ENCODE measurements around the gene ABCC4.

ABCC4 gene

DNA sequence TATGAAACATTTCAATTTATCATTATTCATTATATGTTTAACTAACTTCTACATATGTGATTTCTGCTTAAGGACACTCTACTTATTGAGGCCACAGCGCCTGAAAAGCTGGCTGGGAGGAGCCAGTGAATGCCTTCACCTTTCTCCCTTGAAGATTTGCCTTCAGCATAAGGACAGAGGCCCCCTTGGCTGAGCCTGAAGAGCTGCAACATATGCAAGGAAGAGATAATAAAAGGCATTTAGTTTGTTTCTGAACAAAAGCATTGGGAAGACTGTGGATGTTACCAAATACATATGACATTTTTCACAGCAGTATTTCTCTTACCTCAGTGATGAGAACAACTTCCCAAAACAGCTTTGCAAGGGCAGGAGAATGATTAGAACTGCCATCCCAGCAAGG, 92.1 kb downstream of the ABCC4 start:
- no peak for TF ChIP-seq ZNF549 (tag by site-specific recombination; IDR thresholded peaks at IDR 0.05)
- TF ChIP-seq ZNF645 (tag by site-specific recombination; IDR thresholded peaks at IDR 0.05): no peak
- no peak for TF ChIP-seq ZNF473 (tag by site-specific recombination; IDR thresholded peaks at IDR 0.05)
- TF ChIP-seq ZNF138 (tag by site-specific recombination; IDR thresholded peaks at IDR 0.05; ENCODE audit: borderline replicate concordance): no peak
- no peak for TF ChIP-seq ZSCAN16 (tag by site-specific recombination; IDR thresholded peaks at IDR 0.05)
- TF ChIP-seq ZNF223 (tag by site-specific recombination; IDR thresholded peaks at IDR 0.05): no peak
- TF ChIP-seq ZNF350 (tag by site-specific recombination; IDR thresholded peaks at IDR 0.05): no peak
- no peak for TF ChIP-seq YY2 (tag by site-specific recombination; IDR thresholded peaks at IDR 0.05)
- no peak for TF ChIP-seq ZNF37A (tag by site-specific recombination; IDR thresholded peaks at IDR 0.05)
- TF ChIP-seq ZNF76 (tag by site-specific recombination; IDR thresholded peaks at IDR 0.05; ENCODE audit: borderline replicate concordance, low read depth): no peak
- TF ChIP-seq ZNF146 (tag by site-specific recombination; IDR thresholded peaks at IDR 0.05): no peak
- TF ChIP-seq ZBTB48 (tag by site-specific recombination; IDR thresholded peaks at IDR 0.05): no peak
- no peak for TF ChIP-seq GLI4 (tag by site-specific recombination; IDR thresholded peaks at IDR 0.05)
- no peak for TF ChIP-seq KLF7 (tag by site-specific recombination; IDR thresholded peaks at IDR 0.05; ENCODE audit: borderline replicate concordance)
- no peak for TF ChIP-seq ZNF202 (tag by site-specific recombination; IDR thresholded peaks at IDR 0.05; ENCODE audit: borderline replicate concordance)
- POLR2A ChIA-PET: no interaction called here
- Histone ChIP-seq H3K4me1 (ENCODE audit: control insufficient read depth, insufficient read depth, low read length) (no peaks in the 10 kb centered on the region), H3K36me3 (ENCODE audit: control insufficient read depth in 2 of 2, insufficient read depth in 1 of 2, low read length in 2 of 2) (peaks cover 0 to 20% of the 10 kb centered on the region in 2 experiments; a peak in 1 of 3 replicates), H3K4me3 (ENCODE audit: low read depth, low read length) (no peak overlapping the region), H3K27ac (ENCODE audit: extremely low read depth, low read depth, low read length) (no peak overlapping the region), H3K9me3 (ENCODE audit: control insufficient read depth, insufficient read depth, low read depth, low read length) (no peaks in the 10 kb centered on the region)
- CTCF ChIA-PET: interaction anchor here (0.9 to 1.1 kb wide), 2 partner anchors 17 to 20 kb away, joined by 3 read pairs; no protein-coding TSS in a partner anchor

DNA sequence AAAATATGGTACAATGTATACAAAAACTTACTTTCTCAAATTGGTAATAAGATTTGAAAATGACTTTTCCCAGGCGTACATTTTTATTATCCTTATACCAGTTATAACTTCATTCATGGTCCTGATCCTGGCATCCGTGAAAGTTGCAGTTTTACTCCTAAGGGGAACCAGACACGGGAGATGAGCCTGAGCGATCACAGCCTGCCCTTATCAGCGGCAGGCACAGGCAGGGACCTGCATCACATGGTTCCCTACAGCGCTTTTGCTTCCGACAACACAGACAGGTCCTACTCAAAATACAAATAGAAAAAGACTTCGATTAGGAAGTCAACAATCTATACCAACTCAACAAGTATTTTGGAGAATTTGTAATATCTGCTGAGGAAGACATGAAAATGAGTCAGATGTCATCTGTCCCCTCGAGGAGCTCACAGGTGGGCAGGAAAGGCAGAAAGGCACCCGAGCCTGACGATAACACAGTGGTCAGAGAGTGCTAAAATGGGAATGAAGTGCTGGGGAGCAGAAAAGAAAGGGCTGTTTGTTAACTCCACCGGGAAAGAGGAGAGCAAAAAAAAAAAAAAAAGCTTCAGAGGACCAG, 93.4 kb downstream of the ABCC4 start:
- Histone ChIP-seq H3K4me1 (ENCODE audit: control insufficient read depth, insufficient read depth, low read length) (no peaks in the 10 kb centered on the region), H3K27ac (ENCODE audit: extremely low read depth, low read depth, low read length) (no peak overlapping the region), H3K36me3 (ENCODE audit: control insufficient read depth in 2 of 2, insufficient read depth in 1 of 2, low read length in 2 of 2) (peaks cover 0 to 20% of the 10 kb centered on the region in 2 experiments; a peak in 1 of 3 replicates), H3K4me3 (ENCODE audit: low read depth, low read length) (no peak overlapping the region), H3K9me3 (ENCODE audit: control insufficient read depth, insufficient read depth, low read depth, low read length) (no peaks in the 10 kb centered on the region)
- TF ChIP-seq, protein P1, sequence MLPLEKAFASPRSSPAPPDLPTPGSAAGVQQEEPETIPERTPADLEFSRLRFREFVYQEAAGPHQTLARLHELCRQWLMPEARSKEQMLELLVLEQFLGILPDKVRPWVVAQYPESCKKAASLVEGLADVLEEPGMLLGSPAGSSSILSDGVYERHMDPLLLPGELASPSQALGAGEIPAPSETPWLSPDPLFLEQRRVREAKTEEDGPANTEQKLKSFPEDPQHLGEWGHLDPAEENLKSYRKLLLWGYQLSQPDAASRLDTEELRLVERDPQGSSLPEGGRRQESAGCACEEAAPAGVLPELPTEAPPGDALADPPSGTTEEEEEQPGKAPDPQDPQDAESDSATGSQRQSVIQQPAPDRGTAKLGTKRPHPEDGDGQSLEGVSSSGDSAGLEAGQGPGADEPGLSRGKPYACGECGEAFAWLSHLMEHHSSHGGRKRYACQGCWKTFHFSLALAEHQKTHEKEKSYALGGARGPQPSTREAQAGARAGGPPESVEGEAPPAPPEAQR (tag by site-specific recombination; IDR thresholded peaks at IDR 0.05): no peak
- no peak for TF ChIP-seq ZNF426 (tag by site-specific recombination; IDR thresholded peaks at IDR 0.05)
- POLR2A ChIA-PET: interaction anchor here (0.6 kb wide), 1 partner anchor 184 kb away, joined by 6 read pairs; no protein-coding TSS in a partner anchor
- CTCF ChIA-PET: no interaction called here

DNA sequence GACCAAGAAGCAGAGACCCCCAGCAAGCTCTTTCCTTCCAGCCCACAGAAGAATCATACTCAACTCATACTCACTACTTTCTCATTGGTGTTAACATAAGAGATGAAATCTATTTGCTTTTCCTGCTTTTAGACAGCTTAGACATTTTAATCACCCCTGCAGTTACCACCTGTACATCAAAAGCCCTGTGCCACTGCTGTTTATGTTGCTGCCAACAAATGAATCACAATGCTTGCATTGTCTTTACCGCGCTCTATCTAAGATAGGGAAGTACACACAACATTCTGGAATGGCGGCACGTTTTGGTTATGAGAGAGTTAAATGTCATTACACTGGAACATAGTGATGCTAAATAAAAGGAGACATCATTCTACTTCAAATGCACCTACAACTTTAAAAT, 95.1 kb downstream of the ABCC4 start:
- Histone ChIP-seq H3K36me3 (ENCODE audit: control insufficient read depth in 2 of 2, insufficient read depth in 1 of 2, low read length in 2 of 2) (peaks cover 0 to 20% of the 10 kb centered on the region in 2 experiments; a peak in 1 of 3 replicates), H3K4me1 (ENCODE audit: control insufficient read depth, insufficient read depth, low read length) (no peaks in the 10 kb centered on the region), H3K9me3 (ENCODE audit: control insufficient read depth, insufficient read depth, low read depth, low read length) (no peaks in the 10 kb centered on the region), H3K4me3 (ENCODE audit: low read depth, low read length) (no peak overlapping the region), H3K27ac (ENCODE audit: extremely low read depth, low read depth, low read length) (no peak overlapping the region)
- TF ChIP-seq EGR2 (tag by site-specific recombination; IDR thresholded peaks at IDR 0.05; ENCODE audit: low read depth): no peak
- no peak for TF ChIP-seq ZNF677 (tag by site-specific recombination; IDR thresholded peaks at IDR 0.05)
- TF ChIP-seq KLF16 (tag by site-specific recombination; IDR thresholded peaks at IDR 0.05): no peak
- CTCF ChIA-PET: interaction anchor here (1.6 to 1.8 kb wide), 2 partner anchors 14 to 17 kb away, joined by 5 read pairs; no protein-coding TSS in a partner anchor
- POLR2A ChIA-PET: no interaction called here
